WTC11 (cell line): ENCODE measurements around the gene PES1.

Experiments used
- ATF2 ChIP-seq: sonication (generic); formaldehyde crosslinking; IDR thresholded peaks from 2 replicates; pipeline ENCODE4 v1.8.1; 2022; ENCODE audit warnings: low read depth, missing genetic modification reagents, borderline replicate concordance
- CTCF ChIP-seq: fragments of 200-600 bp; IDR thresholded peaks from 2 replicates; pipeline ENCODE4 v1.8.0; 2022; ENCODE audit warnings: antibody characterized with exemption
- ERG ChIP-seq: fragments of 250-450 bp; sonication (Bioruptor Pico); IDR thresholded peaks from 2 replicates; pipeline ENCODE4 v1.8.0; 2021; ENCODE audit warnings: mild to moderate bottlenecking
- ETV6 ChIP-seq: sonication (generic); formaldehyde crosslinking; IDR thresholded peaks from 2 replicates; pipeline ENCODE4 v1.8.1; 2022; ENCODE audit warnings: mild to moderate bottlenecking, missing genetic modification reagents
- FOXP4 ChIP-seq: sonication (generic); formaldehyde crosslinking; IDR thresholded peaks from 2 replicates; pipeline ENCODE4 v1.8.0; 2022; ENCODE audit warnings: mild to moderate bottlenecking, missing genetic modification reagents
- MLX ChIP-seq: sonication (generic); formaldehyde crosslinking; IDR thresholded peaks from 2 replicates; pipeline ENCODE4 v1.8.1; 2023; ENCODE audit warnings: mild to moderate bottlenecking, missing genetic modification reagents, moderate library complexity
- PRDM15 ChIP-seq: sonication (generic); formaldehyde crosslinking; IDR thresholded peaks from 2 replicates; pipeline ENCODE4 v1.8.0; 2022; ENCODE audit warnings: missing genetic modification reagents
- PREB ChIP-seq: sonication (generic); formaldehyde crosslinking; IDR thresholded peaks from 2 replicates; pipeline ENCODE4 v1.8.1; 2022; ENCODE audit warnings: mild to moderate bottlenecking, missing genetic modification reagents, moderate library complexity, borderline replicate concordance

- TF ChIP-seq MLX, result no peak
- no peak for TF ChIP-seq FOXP4 (CRISPR knock-in tag)
- TF ChIP-seq CTCF, result no peak
- TF ChIP-seq ETV6, result no peak
- TF ChIP-seq ATF2 (CRISPR knock-in tag), result no peak
- no peak for TF ChIP-seq ERG
- TF ChIP-seq PRDM15, result no peak
- no peak for TF ChIP-seq PREB (CRISPR knock-in tag)
These were observed 7.3 kb downstream of the PES1 start for GRCh38 chr22:30584441-30584840.
